K562 (cell line): ENCODE measurements around the gene PPIE. TPM values are rescaled to one million over a fixed set of nuclear protein-coding genes. Genes with fewer than 3 reads are reported as not detected.

ENCODE experiments used
- ATAC-seq: fragments of 200-7000 bp; cut with Tn5 transposase; 3 replicates; pipeline ENCODE4 v1.9.1; 2020; ENCODE audit warnings: moderate library complexity
- BruUV-seq: library from RNA; stranded (reverse); fragments of 400-500 nt; replicated peaks from 2 replicates; lab custom pipeline; 2021; lab: Mats Ljungman, UMichigan
- CTCF ChIA-PET: fragments of 300-600 bp; formaldehyde crosslinking; extraction: SDS; loops from one replicate; lab custom pipeline; 2021; ENCODE audit warnings: low intra/inter-chr PET ratio; lab: Yijun Ruan, JAX
- POLR2A ChIA-PET: fragments of 300-600, 350-650 bp; sonication (Branson Sonifier 250); formaldehyde crosslinking; extraction: SDS; loops from one replicate; lab custom pipeline; 2021; ENCODE audit warnings: antibody characterized with exemption, inconsistent platforms; lab: Yijun Ruan, JAX
- DNase-seq, 4 experiments: peaks; one replicate each; pipeline versions ENCODE4 v3.0.0 to v3.0.0-alpha.2; 2011 to 2018; ENCODE audit warnings: low spot score in 3 of 4, mixed read lengths in 3 of 4; ENCODE audit errors: extremely low read depth in 1 of 4
- FAIRE-seq: peaks from 2 replicates; lab custom pipeline; 2011; peaks lifted over from hg19 to GRCh38; lab: Jason Lieb, UNC
- H2AFZ ChIP-seq: 2 replicates; pipeline ENCODE4 v1.6.0; 2011; ENCODE audit warnings: low read depth, low read length, control low read depth, inconsistent platforms
- H3K27ac ChIP-seq: fragments of 200-600 bp; 3 replicates; pipeline ENCODE4 v1.8.0; 2011; ENCODE audit warnings: low read depth, mild to moderate bottlenecking, control low read depth, inconsistent platforms, low read length, moderate library complexity, mixed read lengths; ENCODE audit errors: extremely low read depth
- H3K27me3 ChIP-seq, 2 experiments: fragments of 300-600 bp in 1 of 2; 2 replicates in 1 of 2; 3 replicates in 1 of 2; pipeline versions ENCODE4 v1.6.0 to v1.8.0; 2011; ENCODE audit warnings: inconsistent platforms in 2 of 2, low read length in 2 of 2, mild to moderate bottlenecking in 1 of 2, mixed read lengths in 1 of 2, moderate library complexity in 1 of 2; ENCODE audit not compliant: control insufficient read depth in 2 of 2, insufficient read depth in 2 of 2
- H3K36me3 ChIP-seq: fragments of 300-600 bp; 3 replicates; pipeline ENCODE4 v1.8.0; 2011; ENCODE audit warnings: mild to moderate bottlenecking, low read length, inconsistent platforms; ENCODE audit not compliant: control insufficient read depth, insufficient read depth
- H3K4me1 ChIP-seq, 2 experiments: fragments of 200-600 bp in 1 of 2; replicated peaks in 1 of 2; 2 replicates in 1 of 2; 3 replicates in 1 of 2; pipeline versions ENCODE4 v1.5.1 to v1.8.0; 2011; ENCODE audit warnings: inconsistent platforms in 2 of 2, low read length in 2 of 2, mild to moderate bottlenecking in 1 of 2, mixed read lengths in 1 of 2, moderate library complexity in 1 of 2; ENCODE audit not compliant: control insufficient read depth in 2 of 2, insufficient read depth in 2 of 2
- H3K4me2 ChIP-seq: 2 replicates; pipeline ENCODE4 v1.6.1; 2011; ENCODE audit warnings: low read length, control low read depth, inconsistent platforms, mixed read lengths; ENCODE audit not compliant: insufficient read depth
- H3K4me3 ChIP-seq: fragments of 200-600 bp; sonication (generic), shearing (Covaris generic); 2 replicates; pipeline ENCODE4 v1.5.1; 2016; ENCODE audit warnings: control low read depth, inconsistent platforms
- H3K79me2 ChIP-seq: fragments of 200-600 bp; 3 replicates; pipeline ENCODE4 v1.8.0; 2011; ENCODE audit warnings: low read length, inconsistent platforms; ENCODE audit not compliant: control insufficient read depth, insufficient read depth
- H3K9ac ChIP-seq, 2 experiments: 2 replicates each; pipeline versions ENCODE4 v1.6.0 to v1.6.1; 2011; ENCODE audit warnings: low read depth in 2 of 2, low read length in 2 of 2, control low read depth in 1 of 2, inconsistent platforms in 1 of 2, mild to moderate bottlenecking in 1 of 2, mixed read lengths in 1 of 2; ENCODE audit not compliant: insufficient read depth in 1 of 2
- H3K9me1 ChIP-seq: one replicate; pipeline ENCODE4 v1.6.0; 2011; ENCODE audit warnings: inconsistent platforms, mild to moderate bottlenecking, low read length, moderate library complexity; ENCODE audit not compliant: control insufficient read depth, insufficient read depth
- H3K9me3 ChIP-seq: replicated peaks from 2 replicates; pipeline ENCODE4 v1.5.1; 2011; ENCODE audit warnings: low read depth, low read length, inconsistent platforms; ENCODE audit not compliant: control insufficient read depth, insufficient read depth
- H4K20me1 ChIP-seq: replicated peaks from 2 replicates; pipeline ENCODE4 v1.6.1; 2011; ENCODE audit warnings: low read length, inconsistent platforms, mixed read lengths; ENCODE audit not compliant: control insufficient read depth, insufficient read depth
- HIVEP1 ChIP-seq: fragments of 250-450 bp; sonication (Bioruptor Pico); IDR thresholded peaks from 2 replicates; pipeline ENCODE4 v1.4.0; 2020; ENCODE audit warnings: mild to moderate bottlenecking
- RBM14 ChIP-seq: fragments of 200-400 bp; formaldehyde crosslinking; IDR thresholded peaks from 2 replicates; pipeline ENCODE4 v1.6.1; 2018; ENCODE audit warnings: low read depth, mild to moderate bottlenecking, low read length, moderate library complexity, borderline replicate concordance; ENCODE audit not compliant: insufficient read depth
- ZNF639 ChIP-seq, 2 experiments: fragments of 200-800 bp in 1 of 2; sonication (Bioruptor generic) in 1 of 2; sonication (generic) in 1 of 2; formaldehyde crosslinking in 1 of 2; IDR thresholded peaks in 1 of 2; conservative IDR thresholded peaks in 1 of 2; 2 replicates each; pipeline versions ENCODE4 v1.5.0 to v1.6.1; 2016 to 2020; ENCODE audit warnings: missing compliant biosample characterization in 1 of 2, missing genetic modification characterization in 1 of 2, missing genetic modification reagents in 1 of 2
- WGBS: fragments of 100-300 bp; shearing (Covaris generic); methylation state at CpG from one replicate; pipeline ENCODE4 v1.1.6; 2016; ENCODE audit warnings: low coverage, mixed read lengths; ENCODE audit not compliant: insufficient coverage; ENCODE audit errors: missing lambda C conversion rate; 5-methylcytosine and 5-hydroxymethylcytosine counted together
- in situ Hi-C: fragments of 300-500 bp; cut with MboI; formaldehyde crosslinking; loops from 4 replicates; pipeline ENCODE4 v1.15.0; 2018; ENCODE audit warnings: inconsistent platforms, mixed read lengths
- intact Hi-C: fragments of 100-400 bp; cut with micrococcal nuclease; formaldehyde crosslinking; loops from 2 replicates; pipeline ENCODE4 v1.14.2; 2022
- polyA plus RNA-seq, 8 experiments: library from polyadenylated mRNA; depleted of rRNA in 4 of 8; stranded (reverse) in 5 of 8; unstranded in 3 of 8; fragments of >200 nt; fragmentation: Nextera tagmentation in 2 of 8; fragmentation: Illumina TruSeq in 1 of 8; extraction: Ambion mirVana in 2 of 8; extraction: Trizol in 1 of 8; gene quantifications; 2 replicates each; pipeline versions ENCODE4 v1.2.1 to v1.2.3, GENCODE V29; 2011 to 2014; ENCODE audit warnings: inconsistent platforms in 1 of 8, missing spikeins in 1 of 8
- total RNA-seq, 7 experiments: library from RNA; depleted of rRNA in 6 of 7; stranded (reverse); fragments of >200 nt in 6 of 7; fragmentation: Illumina TruSeq in 2 of 7; extraction: Trizol in 2 of 7; gene quantifications; 2 replicates each; pipeline versions ENCODE4 v1.2.1 to v1.2.3, GENCODE V29; 2011 to 2021; ENCODE audit warnings: low replicate concordance in 1 of 7
- TF ChIP-seq, protein P1 (sequence below), 2 experiments: fragments of 150-350 bp in 1 of 2; IDR thresholded peaks; 2 replicates each; pipeline ENCODE4 v1.6.1; 2012 to 2016; ENCODE audit warnings: low read depth in 2 of 2, low read length in 2 of 2, mild to moderate bottlenecking in 1 of 2, moderate library complexity in 1 of 2
- TF ChIP-seq, protein P2 (sequence below): fragments of 250-450 bp; sonication (Bioruptor Pico); IDR thresholded peaks from 2 replicates; pipeline ENCODE4 v1.8.0; 2022; ENCODE audit warnings: moderate library complexity, mild to moderate bottlenecking, inconsistent platforms

The PPIE gene
- total and polyA plus RNA-seq, 9 of the 15 experiments (the other 6 are each of a cell fraction or from before 2014, with no cell fraction given): 75.4 to 444 (median 131) TPM

- Histone ChIP-seq H3K4me2 (no peak overlapping the region), H3K4me1 (peaks cover 3 to 4% of the 10 kb centered on the region in 2 experiments; a peak in 2 of 5 replicates), H4K20me1 (no peaks in the 10 kb centered on the region), H3K27me3 (no peaks in the 10 kb centered on the region), H3K79me2 (no peaks in the 10 kb centered on the region), H3K4me3 (no peak overlapping the region), H3K36me3 (peaks cover 90% of the 10 kb centered on the region), H2AFZ (no peak overlapping the region), H3K9me1 (no peaks in the 10 kb centered on the region), H3K27ac (no peak overlapping the region), H3K9me3 (no peaks in the 10 kb centered on the region), H3K9ac (no peak overlapping the region)
- ChIA-PET POLR2A (interaction anchor here (1.3 to 1.8 kb wide), 3 partner anchors 13 to 25 kb away, joined by 4 to 7 read pairs (median 5); partner anchors contain the start of gene PPIE), CTCF (no interaction called here)
- intact Hi-C loops (no loop called here), in situ Hi-C loops (no loop called here)
- 82% methylated on average over 2 of the region's 2 CpGs for WGBS
- DNase-seq: no peak
- no peak for FAIRE-seq
- ATAC-seq: no peak
- BruUV-seq: no TSS peak
- TF ChIP-seq HIVEP1: no peak
Measured at GRCh38 chr1:39754026-39754570, 15.4 kb downstream of the PPIE start.

DNA sequence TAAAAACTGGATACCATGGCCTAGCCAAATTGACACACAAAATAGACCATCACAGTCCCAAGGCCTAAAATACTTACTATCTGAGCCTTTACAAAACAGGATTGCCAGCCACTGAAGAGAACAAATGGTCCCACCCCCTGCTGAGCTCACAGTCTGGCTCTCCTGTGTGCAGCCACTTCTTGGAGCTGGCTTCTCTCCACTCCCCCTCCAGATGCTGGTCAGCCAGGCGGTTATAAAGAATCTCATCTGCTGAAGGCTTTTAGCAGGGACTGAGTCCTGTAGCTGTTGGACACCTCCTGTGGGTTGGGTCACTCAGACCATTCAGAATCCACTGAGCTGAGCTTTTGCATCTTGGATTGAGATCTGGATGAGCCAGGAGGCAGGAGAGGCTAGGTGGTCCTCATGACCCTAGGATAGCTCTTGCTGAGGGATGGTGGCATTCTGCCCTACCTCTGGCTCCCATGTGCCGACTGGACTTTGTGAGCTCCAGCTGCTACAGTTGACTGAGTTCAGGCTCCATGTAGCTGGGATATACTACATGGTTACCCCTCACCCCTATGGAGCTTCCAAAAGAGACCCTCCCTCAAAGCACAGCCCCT, 16.3 kb downstream of the PPIE start:
- intact Hi-C loops: no loop called here
- Histone ChIP-seq H3K36me3 (peaks cover 84% of the 10 kb centered on the region), H3K4me3 (no peak overlapping the region), H3K9me1 (no peaks in the 10 kb centered on the region), H3K27me3 (no peaks in the 10 kb centered on the region), H3K4me1 (peaks cover 3 to 4% of the 10 kb centered on the region in 2 experiments; a peak in 2 of 5 replicates), H3K4me2 (no peak overlapping the region), H3K9me3 (no peaks in the 10 kb centered on the region), H4K20me1 (no peaks in the 10 kb centered on the region; the same call in 1 of the 2 replicates), H3K79me2 (no peaks in the 10 kb centered on the region), H2AFZ (no peak overlapping the region), H3K9ac (no peak overlapping the region), H3K27ac (no peak overlapping the region)
- no peak for ATAC-seq
- DNase-seq: no peak
- ChIA-PET CTCF (no interaction called here), POLR2A (interaction anchor here (0.6 to 1.8 kb wide), 6 partner anchors 9 to 216 kb away, joined by 3 to 7 read pairs (median 4); partner anchors contain the start of gene PPIE)
- no peak for FAIRE-seq
- 100% methylated on average over 2 of the region's 2 CpGs for WGBS
- in situ Hi-C loops: no loop called here
- no TSS peak for BruUV-seq
- no peak for TF ChIP-seq RBM14
- no peak for TF ChIP-seq ZNF639 (CRISPR knock-in tag; conservative IDR thresholded peaks at IDR 0.05 in 1 of 2, IDR thresholded peaks at IDR 0.05 in 1 of 2)
- TF ChIP-seq, protein P1, sequence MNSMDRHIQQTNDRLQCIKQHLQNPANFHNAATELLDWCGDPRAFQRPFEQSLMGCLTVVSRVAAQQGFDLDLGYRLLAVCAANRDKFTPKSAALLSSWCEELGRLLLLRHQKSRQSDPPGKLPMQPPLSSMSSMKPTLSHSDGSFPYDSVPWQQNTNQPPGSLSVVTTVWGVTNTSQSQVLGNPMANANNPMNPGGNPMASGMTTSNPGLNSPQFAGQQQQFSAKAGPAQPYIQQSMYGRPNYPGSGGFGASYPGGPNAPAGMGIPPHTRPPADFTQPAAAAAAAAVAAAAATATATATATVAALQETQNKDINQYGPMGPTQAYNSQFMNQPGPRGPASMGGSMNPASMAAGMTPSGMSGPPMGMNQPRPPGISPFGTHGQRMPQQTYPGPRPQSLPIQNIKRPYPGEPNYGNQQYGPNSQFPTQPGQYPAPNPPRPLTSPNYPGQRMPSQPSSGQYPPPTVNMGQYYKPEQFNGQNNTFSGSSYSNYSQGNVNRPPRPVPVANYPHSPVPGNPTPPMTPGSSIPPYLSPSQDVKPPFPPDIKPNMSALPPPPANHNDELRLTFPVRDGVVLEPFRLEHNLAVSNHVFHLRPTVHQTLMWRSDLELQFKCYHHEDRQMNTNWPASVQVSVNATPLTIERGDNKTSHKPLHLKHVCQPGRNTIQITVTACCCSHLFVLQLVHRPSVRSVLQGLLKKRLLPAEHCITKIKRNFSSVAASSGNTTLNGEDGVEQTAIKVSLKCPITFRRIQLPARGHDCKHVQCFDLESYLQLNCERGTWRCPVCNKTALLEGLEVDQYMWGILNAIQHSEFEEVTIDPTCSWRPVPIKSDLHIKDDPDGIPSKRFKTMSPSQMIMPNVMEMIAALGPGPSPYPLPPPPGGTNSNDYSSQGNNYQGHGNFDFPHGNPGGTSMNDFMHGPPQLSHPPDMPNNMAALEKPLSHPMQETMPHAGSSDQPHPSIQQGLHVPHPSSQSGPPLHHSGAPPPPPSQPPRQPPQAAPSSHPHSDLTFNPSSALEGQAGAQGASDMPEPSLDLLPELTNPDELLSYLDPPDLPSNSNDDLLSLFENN (IDR thresholded peaks at IDR 0.05; ENCODE audit: low read depth in 2 of 2, low read length in 2 of 2): no peak
- TF ChIP-seq, protein P2, sequence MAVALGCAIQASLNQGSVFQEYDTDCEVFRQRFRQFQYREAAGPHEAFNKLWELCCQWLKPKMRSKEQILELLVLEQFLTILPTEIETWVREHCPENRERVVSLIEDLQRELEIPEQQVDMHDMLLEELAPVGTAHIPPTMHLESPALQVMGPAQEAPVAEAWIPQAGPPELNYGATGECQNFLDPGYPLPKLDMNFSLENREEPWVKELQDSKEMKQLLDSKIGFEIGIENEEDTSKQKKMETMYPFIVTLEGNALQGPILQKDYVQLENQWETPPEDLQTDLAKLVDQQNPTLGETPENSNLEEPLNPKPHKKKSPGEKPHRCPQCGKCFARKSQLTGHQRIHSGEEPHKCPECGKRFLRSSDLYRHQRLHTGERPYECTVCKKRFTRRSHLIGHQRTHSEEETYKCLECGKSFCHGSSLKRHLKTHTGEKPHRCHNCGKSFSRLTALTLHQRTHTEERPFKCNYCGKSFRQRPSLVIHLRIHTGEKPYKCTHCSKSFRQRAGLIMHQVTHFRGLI (CRISPR knock-in tag): no peak
